Upper lobe of right lung (tissue), 1 donor: ENCODE measurements around the gene TBC1D22A. TPM values are rescaled to one million over a fixed set of nuclear protein-coding genes. Genes with fewer than 3 reads are reported as not detected.
A peak's percentile ranks its signal among the peaks of the same experiment; 100 is the strongest.

ENCODE experiments used
- ATAC-seq: fragments of 200-7000 bp; cut with Tn5 transposase; one replicate; pipeline ENCODE4 v1.9.1; 2020; ENCODE audit warnings: mild to moderate bottlenecking, moderate library complexity
- DNase-seq: peaks from one replicate; pipeline ENCODE4 v3.0.0-alpha.2; 2020
- H3K27ac ChIP-seq: fragments of 200-600 bp; one replicate; pipeline ENCODE4 v1.8.0; 2022
- H3K27me3 ChIP-seq: fragments of 200-600 bp; one replicate; pipeline ENCODE4 v1.8.0; 2022; ENCODE audit warnings: mild to moderate bottlenecking
- H3K36me3 ChIP-seq: fragments of 200-600 bp; one replicate; pipeline ENCODE4 v1.8.0; 2022
- H3K4me1 ChIP-seq: fragments of 200-600 bp; one replicate; pipeline ENCODE4 v1.8.0; 2022
- H3K4me3 ChIP-seq: fragments of 200-600 bp; one replicate; pipeline ENCODE4 v1.8.0; 2022; ENCODE audit warnings: mild to moderate bottlenecking
- H3K9me3 ChIP-seq: fragments of 200-600 bp; one replicate; pipeline ENCODE4 v1.8.0; 2022
- CTCF ChIP-seq: fragments of 200-600 bp; IDR thresholded peaks from one replicate; pipeline ENCODE4 v1.8.0; 2022; ENCODE audit warnings: antibody characterized with exemption
- intact Hi-C: fragments of 100-400 bp; cut with DNase I; formaldehyde crosslinking; loops from one replicate; pipeline ENCODE4 v1.11.0; 2022
- total RNA-seq: library from RNA; stranded (reverse); fragmentation: NEBNext Ultra II Directional; extraction: Animal tissue kit (Norgen Biotek cat#: 25700); gene quantifications from one replicate; pipeline ENCODE4 v1.2.1, GENCODE V29; 2021
- donor health status: DM: no; HTN: yes; CAD: no; lungs with severe emphysema.

Gene TBC1D22A
- total RNA-seq, 1 donor from 2014 or later = 31.3 TPM

- DNase-seq (peak; percentile 47), ATAC-seq (no peak)
- H3K27ac ChIP-seq = no peak overlapping the region
- intact Hi-C loops = no loop called here
- no peak overlapping the region for H3K4me3 ChIP-seq
- peaks cover 7% of the 10 kb centered on the region for H3K36me3 ChIP-seq
- no peaks in the 10 kb centered on the region for H3K9me3 ChIP-seq
- H3K4me1 ChIP-seq = no peaks in the 10 kb centered on the region
- TF ChIP-seq CTCF = no peak
- no peaks in the 10 kb centered on the region for H3K27me3 ChIP-seq
Observed at GRCh38 chr22:47019012-47019790, 256.8 kb downstream of the TBC1D22A start.

- peaks cover 7% of the 10 kb centered on the region for H3K36me3 ChIP-seq
- no peaks in the 10 kb centered on the region for H3K27me3 ChIP-seq
- H3K9me3 ChIP-seq = no peaks in the 10 kb centered on the region
- intact Hi-C loops = no loop called here
- H3K27ac ChIP-seq = no peak overlapping the region
- peak; percentile 19 for DNase-seq
- no peaks in the 10 kb centered on the region for H3K4me1 ChIP-seq
- no peak for ATAC-seq
- H3K4me3 ChIP-seq = no peak overlapping the region
- TF ChIP-seq CTCF = no peak
Observed at GRCh38 chr22:47020166-47020565, 257.7 kb downstream of the TBC1D22A start.

- no peak for TF ChIP-seq CTCF
- intact Hi-C loops = no loop called here
Observed at GRCh38 chr22:47021371-47022074, 259.1 kb downstream of the TBC1D22A start.

GRCh38 chr22:47022075-47022473 is 259.6 kb downstream of the TBC1D22A start:
- intact Hi-C loops = no loop called here
- Histone ChIP-seq H3K36me3 (peaks cover 7% of the 10 kb centered on the region), H3K4me1 (no peaks in the 10 kb centered on the region), H3K4me3 (no peak overlapping the region), H3K27me3 (no peaks in the 10 kb centered on the region), H3K27ac (no peak overlapping the region), H3K9me3 (no peaks in the 10 kb centered on the region)
- no peak for TF ChIP-seq CTCF
- DNase-seq (peak; percentile 20), ATAC-seq (no peak)

More at GRCh38 chr22:47021371-47022074, 259.1 kb downstream of the TBC1D22A start:
- peaks cover 7% of the 10 kb centered on the region for H3K36me3 ChIP-seq
- H3K9me3 ChIP-seq = no peaks in the 10 kb centered on the region
- no peaks in the 10 kb centered on the region for H3K4me1 ChIP-seq
- no peak for ATAC-seq
- H3K27ac ChIP-seq = no peak overlapping the region
- H3K27me3 ChIP-seq = no peaks in the 10 kb centered on the region
- H3K4me3 ChIP-seq = no peak overlapping the region
- DNase-seq = peak; percentile 31

- Histone ChIP-seq H3K27ac (no peak overlapping the region), H3K36me3 (peaks cover 7% of the 10 kb centered on the region), H3K9me3 (no peaks in the 10 kb centered on the region), H3K4me3 (no peak overlapping the region), H3K4me1 (no peaks in the 10 kb centered on the region), H3K27me3 (no peaks in the 10 kb centered on the region)
- DNase-seq (no peak), ATAC-seq (no peak)
- intact Hi-C loops = no loop called here
- no peak for TF ChIP-seq CTCF
Observed at GRCh38 chr22:47022475-47022874, 260.0 kb downstream of the TBC1D22A start.
